SK-N-SH treated with all-trans-retinoic acid at 6 μM for 48 hours (cell line): ENCODE results near the gene CD4.

Experiments
- CSRNP3 ChIP-seq: fragments of 250-450 bp; sonication (Bioruptor Pico); IDR thresholded peaks from 2 replicates; pipeline ENCODE4 v1.5.1; 2021; ENCODE audit warnings: mild to moderate bottlenecking, moderate library complexity
- RARB ChIP-seq: fragments of 250-450 bp; sonication (Bioruptor Pico); IDR thresholded peaks from 2 replicates; pipeline ENCODE4 v1.8.0; 2021; ENCODE audit warnings: mild to moderate bottlenecking, moderate library complexity
- ZFP3 ChIP-seq: fragments of 250-450 bp; sonication (Bioruptor Pico); IDR thresholded peaks from 2 replicates; pipeline ENCODE4 v1.5.0; 2020; ENCODE audit warnings: mild to moderate bottlenecking, moderate library complexity

DNA sequence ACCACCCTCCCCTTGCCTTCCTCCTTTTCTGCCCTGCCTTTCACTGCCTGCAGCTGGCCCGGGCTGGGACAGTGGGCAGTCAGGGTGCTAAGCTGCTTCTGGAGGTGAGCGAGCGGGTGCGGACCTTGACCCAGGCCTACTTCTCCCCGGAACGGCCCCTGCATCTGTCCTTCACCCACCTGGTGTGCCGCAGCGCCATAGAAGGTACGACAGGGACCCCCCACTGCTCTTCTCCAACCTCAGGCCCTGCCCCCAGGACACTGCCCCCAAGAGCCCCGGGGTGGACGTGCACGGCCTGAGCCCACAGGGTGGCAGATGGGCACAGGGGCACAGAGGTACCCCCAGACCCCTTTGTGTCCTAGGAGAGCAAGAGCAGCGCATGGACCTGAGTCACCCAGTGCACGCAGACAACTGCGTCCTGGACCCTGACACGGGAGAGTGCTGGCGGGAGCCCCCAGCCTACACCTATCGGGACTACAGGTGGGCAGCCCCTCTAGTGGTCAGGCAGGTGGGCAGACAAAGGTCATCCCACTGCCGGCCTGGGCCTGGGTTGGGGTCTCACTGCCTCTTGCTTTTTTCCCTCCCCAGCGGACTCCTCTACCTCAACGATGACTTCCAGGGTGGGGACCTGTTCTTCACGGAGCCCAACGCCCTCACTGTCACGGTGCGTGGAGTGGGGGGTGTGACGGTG is 48.2 kb downstream of the CD4 start:
- TF ChIP-seq CSRNP3 (CRISPR knock-in tag) (no peak), ZFP3 (CRISPR knock-in tag) (no peak), RARB (CRISPR knock-in tag) (no peak)
